Measurements from ENCODE around the gene WDPCP.
"Not testable (repeated sequence)": the region's sequence is repeated elsewhere in the genome, so short reads cannot be mapped to it uniquely, and the experiment has no call there.

Gene WDPCP

GRCh38 chr2:63346411-63346810, 241.9 kb downstream of the WDPCP start:
- no peak for DNase-seq

GRCh38 chr2:63345285-63345633, 243.0 kb downstream of the WDPCP start:
- no peak for DNase-seq

- no peak for DNase-seq
Observed at GRCh38 chr2:63344575-63345284, 243.5 kb downstream of the WDPCP start.

- no peak for DNase-seq
Observed at GRCh38 chr2:63343397-63344109, 244.7 kb downstream of the WDPCP start.

GRCh38 chr2:63340443-63340842, 247.8 kb downstream of the WDPCP start:
- DNase-seq = no peak

- no peak for DNase-seq
Observed at GRCh38 chr2:63334910-63335309, 253.4 kb downstream of the WDPCP start.

GRCh38 chr2:63326473-63326872, 261.8 kb downstream of the WDPCP start:
- DNase-seq = no peak

GRCh38 chr2:63323662-63324061, 264.6 kb downstream of the WDPCP start:
- DNase-seq = not testable (repeated sequence)

GRCh38 chr2:63321973-63322372, 266.3 kb downstream of the WDPCP start:
- DNase-seq = not testable (repeated sequence)

GRCh38 chr2:63320669-63321068, 267.6 kb downstream of the WDPCP start:
- DNase-seq = no peak

GRCh38 chr2:63310614-63311013, 277.7 kb downstream of the WDPCP start:
- no peak for DNase-seq

- DNase-seq = no peak
Observed at GRCh38 chr2:63301481-63301880, 286.8 kb downstream of the WDPCP start.

- DNase-seq = no peak
Observed at GRCh38 chr2:63300835-63301234, 287.4 kb downstream of the WDPCP start.

GRCh38 chr2:63287956-63288355, 300.3 kb downstream of the WDPCP start:
- no peak for DNase-seq

- not testable (repeated sequence) for DNase-seq
Observed at GRCh38 chr2:63286520-63286919, 301.8 kb downstream of the WDPCP start.

GRCh38 chr2:63283273-63283672, 305.0 kb downstream of the WDPCP start:
- DNase-seq = no peak

- DNase-seq = no peak
Observed at GRCh38 chr2:63272560-63272959, 315.7 kb downstream of the WDPCP start.

- no peak for DNase-seq
Observed at GRCh38 chr2:63270717-63271116, 317.6 kb downstream of the WDPCP start.

- DNase-seq = no peak
Observed at GRCh38 chr2:63268946-63269345, 319.3 kb downstream of the WDPCP start.

- no peak for DNase-seq
Observed at GRCh38 chr2:63261137-63261621, 327.1 kb downstream of the WDPCP start.

GRCh38 chr2:63257473-63257872, 330.8 kb downstream of the WDPCP start:
- no peak for DNase-seq

GRCh38 chr2:63249161-63249560, 339.1 kb downstream of the WDPCP start:
- DNase-seq = no peak

GRCh38 chr2:63242747-63243146, 345.5 kb downstream of the WDPCP start:
- no peak for DNase-seq

- DNase-seq = no peak
Observed at GRCh38 chr2:63225964-63226686, 362.2 kb downstream of the WDPCP start.

Measured in T-helper 9 cell (primary cell).